ENCODE data around the gene SRSF9. TPM values are rescaled to one million over a fixed set of nuclear protein-coding genes. Genes with fewer than 3 reads are reported as not detected.

The SRSF9 gene
- total RNA-seq, 1 donor from 2014 or later, result 34.4 TPM

DNA sequence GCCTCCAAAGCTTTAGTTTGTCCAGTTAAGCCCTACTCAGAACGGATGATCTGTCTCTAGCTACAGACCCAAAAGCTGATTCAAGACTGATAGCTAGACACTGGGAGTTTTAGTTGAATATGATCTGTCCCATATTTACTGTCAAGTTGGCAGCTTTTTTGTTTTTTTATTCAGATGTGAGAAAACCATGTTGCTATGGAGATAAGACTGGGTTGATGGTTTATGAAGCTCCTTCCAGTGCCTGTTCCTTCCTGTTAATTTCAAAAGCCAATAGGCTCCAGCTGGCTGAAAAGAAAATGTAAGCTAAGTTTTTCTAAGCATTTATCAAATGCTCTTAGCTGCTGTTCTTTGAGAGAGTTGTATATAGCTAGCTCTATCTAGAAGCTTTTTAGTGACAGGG lies 31.0 kb upstream of the SRSF9 start:
- no peaks in the 10 kb centered on the region for H3K27me3 ChIP-seq (ENCODE audit: low read depth)
- intact Hi-C loops (cut with micrococcal nuclease), result no loop called here
- no peaks in the 10 kb centered on the region for H3K9me3 ChIP-seq (replicated peaks)
- TF ChIP-seq, protein P1, sequence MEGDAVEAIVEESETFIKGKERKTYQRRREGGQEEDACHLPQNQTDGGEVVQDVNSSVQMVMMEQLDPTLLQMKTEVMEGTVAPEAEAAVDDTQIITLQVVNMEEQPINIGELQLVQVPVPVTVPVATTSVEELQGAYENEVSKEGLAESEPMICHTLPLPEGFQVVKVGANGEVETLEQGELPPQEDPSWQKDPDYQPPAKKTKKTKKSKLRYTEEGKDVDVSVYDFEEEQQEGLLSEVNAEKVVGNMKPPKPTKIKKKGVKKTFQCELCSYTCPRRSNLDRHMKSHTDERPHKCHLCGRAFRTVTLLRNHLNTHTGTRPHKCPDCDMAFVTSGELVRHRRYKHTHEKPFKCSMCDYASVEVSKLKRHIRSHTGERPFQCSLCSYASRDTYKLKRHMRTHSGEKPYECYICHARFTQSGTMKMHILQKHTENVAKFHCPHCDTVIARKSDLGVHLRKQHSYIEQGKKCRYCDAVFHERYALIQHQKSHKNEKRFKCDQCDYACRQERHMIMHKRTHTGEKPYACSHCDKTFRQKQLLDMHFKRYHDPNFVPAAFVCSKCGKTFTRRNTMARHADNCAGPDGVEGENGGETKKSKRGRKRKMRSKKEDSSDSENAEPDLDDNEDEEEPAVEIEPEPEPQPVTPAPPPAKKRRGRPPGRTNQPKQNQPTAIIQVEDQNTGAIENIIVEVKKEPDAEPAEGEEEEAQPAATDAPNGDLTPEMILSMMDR (IDR thresholded peaks at IDR 0.05; ENCODE audit: borderline replicate concordance), result no peak
- DNase-seq, result no peak
- H3K4me3 ChIP-seq, result no peak overlapping the region
- peaks cover 32% of the 10 kb centered on the region for H3K4me1 ChIP-seq
- H3K27ac ChIP-seq (replicated peaks), result no peak overlapping the region
- peaks cover 65% of the 10 kb centered on the region for H3K36me3 ChIP-seq

DNA sequence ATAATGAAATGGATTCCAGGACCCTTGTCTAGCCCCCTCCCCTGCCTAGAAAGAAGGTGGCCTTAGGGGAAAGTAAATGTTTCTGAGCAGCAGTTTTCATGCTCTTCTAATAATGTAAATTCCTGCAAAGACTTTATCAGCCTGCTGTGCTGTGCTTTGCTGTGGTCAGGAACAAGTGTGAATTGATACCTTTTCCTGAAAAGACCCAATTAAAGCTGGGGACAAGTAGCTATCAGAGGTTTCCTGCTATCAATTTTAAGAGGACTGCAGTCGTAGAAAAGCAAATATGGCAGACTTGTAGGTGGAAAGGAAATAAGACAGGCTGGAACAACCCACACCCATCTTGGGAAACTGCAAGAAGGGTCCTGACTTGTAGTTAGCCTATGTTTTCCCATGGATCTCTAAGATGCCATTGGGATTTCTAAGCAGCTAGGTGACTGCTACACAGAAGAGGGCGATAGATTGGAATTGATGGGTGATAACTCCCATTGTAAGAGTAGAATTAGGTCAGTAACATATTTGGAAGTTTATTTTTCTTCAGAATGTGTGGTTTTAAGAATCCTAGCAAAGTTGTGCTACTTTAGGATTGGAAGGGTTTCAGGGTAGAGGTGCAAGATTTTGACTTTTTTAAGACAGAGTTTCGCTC lies 29.4 kb upstream of the SRSF9 start:
- Histone ChIP-seq H3K4me3 (no peak overlapping the region), H3K9me3 (replicated peaks) (no peaks in the 10 kb centered on the region), H3K36me3 (peaks cover 49% of the 10 kb centered on the region), H3K4me1 (peaks cover 39% of the 10 kb centered on the region), H3K27me3 (ENCODE audit: low read depth) (no peaks in the 10 kb centered on the region), H3K27ac (replicated peaks) (no peak overlapping the region)
- TF ChIP-seq, protein P1 (IDR thresholded peaks at IDR 0.05; ENCODE audit: borderline replicate concordance), result no peak
- intact Hi-C loops (cut with micrococcal nuclease), result no loop called here
- no peak for DNase-seq

DNA sequence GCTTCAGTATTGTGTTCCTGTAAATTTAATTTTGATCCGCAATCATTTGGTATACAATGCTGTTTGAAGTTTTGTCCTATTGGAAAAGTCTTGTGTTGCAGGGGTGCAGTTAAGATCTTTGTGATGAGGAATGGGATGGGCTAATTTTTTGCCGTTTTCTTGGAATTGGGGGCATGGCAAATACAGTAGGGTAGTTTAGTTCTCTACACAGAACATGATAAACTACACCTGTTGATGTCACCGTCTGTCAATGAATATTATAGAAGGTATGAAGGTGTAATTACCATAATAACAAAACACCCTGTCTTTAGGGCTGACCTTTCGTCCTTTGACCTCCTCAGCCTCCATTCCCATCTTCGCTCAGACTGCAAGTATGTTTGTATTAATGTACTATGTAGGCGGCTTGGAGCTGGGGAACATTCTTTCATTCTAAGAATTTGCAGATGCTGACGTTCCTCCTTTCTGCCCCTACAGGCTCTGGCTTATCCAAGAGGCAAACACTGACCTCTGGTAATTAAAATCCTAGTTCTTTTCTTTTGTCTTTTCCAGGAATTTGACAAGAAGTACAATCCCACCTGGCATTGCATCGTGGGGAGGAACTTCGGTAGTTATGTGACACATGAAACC lies 28.1 kb upstream of the SRSF9 start:
- Histone ChIP-seq H3K36me3 (peaks cover 35% of the 10 kb centered on the region), H3K27me3 (ENCODE audit: low read depth) (no peaks in the 10 kb centered on the region), H3K4me1 (peaks cover 39% of the 10 kb centered on the region), H3K27ac (replicated peaks) (peak overlapping the region; percentile 92), H3K4me3 (peak overlapping the region; percentile 99), H3K9me3 (replicated peaks) (no peaks in the 10 kb centered on the region)
- DNase-seq, result no peak
- intact Hi-C loops (cut with micrococcal nuclease), result no loop called here
- TF ChIP-seq, protein P1 (IDR thresholded peaks at IDR 0.05; ENCODE audit: borderline replicate concordance), result no peak

DNA sequence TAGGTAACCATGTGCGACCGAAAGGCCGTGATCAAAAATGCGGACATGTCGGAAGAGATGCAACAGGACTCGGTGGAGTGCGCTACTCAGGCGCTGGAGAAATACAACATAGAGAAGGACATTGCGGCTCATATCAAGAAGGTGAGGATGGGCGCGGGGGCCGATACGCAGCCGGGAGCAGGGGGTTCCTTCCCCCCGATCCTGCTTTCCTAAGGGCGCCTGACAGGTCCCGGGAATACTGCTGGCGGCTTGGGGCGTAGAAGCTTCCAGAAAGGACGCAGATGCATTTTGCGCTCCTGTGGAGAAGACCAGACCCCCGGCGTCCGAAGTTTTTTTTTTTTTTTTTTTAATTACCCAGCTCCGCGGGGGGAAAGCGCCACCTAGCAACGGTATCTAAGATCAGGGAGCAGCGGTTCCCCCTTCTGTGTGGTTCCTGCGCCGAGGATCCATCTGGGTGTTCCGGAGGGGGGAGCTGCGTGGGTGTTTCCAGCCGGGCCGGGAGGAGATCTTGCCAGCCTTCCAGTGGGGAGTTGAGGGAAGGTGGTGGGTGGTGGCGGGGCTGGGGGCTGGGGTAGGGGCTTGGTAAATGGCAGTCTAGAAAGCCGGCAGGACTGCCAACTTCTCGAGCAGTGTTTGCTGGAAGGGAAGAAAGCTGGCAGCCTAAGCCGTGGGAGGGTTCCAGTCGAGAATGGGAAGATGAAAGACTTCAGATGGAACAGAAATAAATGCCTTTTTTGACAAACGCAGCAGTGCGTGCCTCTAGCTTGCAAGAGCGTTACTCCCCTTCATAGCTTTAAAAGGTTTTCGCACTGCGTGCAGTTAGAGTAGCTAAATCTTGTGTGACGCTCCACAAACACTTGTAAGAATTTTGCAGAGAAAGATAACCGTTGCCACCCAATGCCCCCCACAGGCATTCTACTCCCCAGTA lies 27.1 kb upstream of the SRSF9 start:
- Histone ChIP-seq H3K36me3 (peaks cover 30% of the 10 kb centered on the region), H3K4me1 (peaks cover 39% of the 10 kb centered on the region), H3K4me3 (peak overlapping the region; percentile 99), H3K27ac (replicated peaks) (peak overlapping the region; percentile 92), H3K9me3 (replicated peaks) (no peaks in the 10 kb centered on the region), H3K27me3 (ENCODE audit: low read depth) (no peaks in the 10 kb centered on the region)
- intact Hi-C loops (cut with micrococcal nuclease), result no loop called here
- TF ChIP-seq, protein P1 (IDR thresholded peaks at IDR 0.05; ENCODE audit: borderline replicate concordance), result no peak
- peak; percentile 70 for DNase-seq

DNA sequence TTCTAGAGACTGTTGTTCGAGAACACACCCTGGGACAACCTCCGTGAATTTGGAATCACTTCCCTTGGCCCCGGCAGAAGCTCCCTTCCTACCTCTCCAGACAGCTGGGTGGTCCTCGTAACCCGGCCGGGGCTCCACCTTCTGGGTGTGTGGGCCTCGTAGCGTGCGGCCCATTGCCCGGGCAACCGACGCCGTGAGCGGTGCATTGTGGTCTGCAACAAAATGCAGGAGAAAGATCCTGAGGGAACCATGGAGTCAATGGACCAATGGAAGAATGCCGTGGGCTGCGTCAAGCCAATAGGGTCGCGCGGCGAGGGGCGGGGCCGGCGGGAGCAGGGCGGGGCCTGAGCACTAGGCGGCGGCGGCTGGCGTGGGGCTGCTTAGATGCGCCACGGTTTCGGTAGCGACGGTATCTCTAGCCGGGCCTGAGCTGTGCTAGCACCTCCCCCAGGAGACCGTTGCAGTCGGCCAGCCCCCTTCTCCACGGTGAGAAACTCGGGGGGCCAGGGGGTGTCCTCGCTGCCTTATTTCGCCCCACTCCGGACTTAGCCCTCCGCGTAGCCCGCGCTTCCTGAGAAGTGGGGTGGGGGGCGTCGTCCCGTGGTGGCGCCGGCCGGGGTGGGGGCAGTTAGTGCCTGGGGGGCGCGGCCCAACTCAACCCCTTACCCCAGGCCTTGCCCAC lies 26.3 kb upstream of the SRSF9 start, which contains the start of gene DYNLL1:
Gene DYNLL1 (plus strand): TSS at position 383 of the 682 bp plus-strand sequence. CDS start 309 bp downstream, outside the sequence.
- intact Hi-C loops (cut with micrococcal nuclease), result no loop called here
- TF ChIP-seq, protein P1 (IDR thresholded peaks at IDR 0.05; ENCODE audit: borderline replicate concordance), result peak; percentile 15
- peak; percentile 97 for DNase-seq
- peaks cover 23% of the 10 kb centered on the region for H3K36me3 ChIP-seq
- H3K9me3 ChIP-seq (replicated peaks), result no peaks in the 10 kb centered on the region
- peaks cover 44% of the 10 kb centered on the region for H3K4me1 ChIP-seq
- no peaks in the 10 kb centered on the region for H3K27me3 ChIP-seq (ENCODE audit: low read depth)
- H3K27ac ChIP-seq (replicated peaks), result peak within 1 kb of the TSS; percentile 92
- peak within 1 kb of the TSS; percentile 99 for H3K4me3 ChIP-seq
